DND-41 (cell line): ENCODE measurements around the gene WDR73.

Source experiments
- CTCF ChIP-seq: IDR thresholded peaks from 2 replicates; pipeline ENCODE4 v1.5.1; 2012; ENCODE audit warnings: borderline replicate concordance, low read length, moderate library complexity, mild to moderate bottlenecking; ENCODE audit not compliant: poor library complexity, severe bottlenecking; ENCODE audit errors: extremely low read depth
- EZH2 ChIP-seq: IDR thresholded peaks from 3 replicates; pipeline ENCODE4 v1.6.1; 2012; ENCODE audit warnings: borderline replicate concordance, low read depth, mild to moderate bottlenecking, moderate library complexity, low read length, inconsistent platforms; ENCODE audit not compliant: severe bottlenecking

- TF ChIP-seq CTCF (no peak), EZH2 (no peak)
Observed at GRCh38 chr15:84611631-84612030, 42.5 kb downstream of the WDR73 start.
